Hematopoietic multipotent progenitor cell treated with erythropoietin and hydrocortisone succinate and interleukin-3 and kit ligand, for 15 days (in vitro differentiated cells): ENCODE results near the gene CDHR2.
"Not testable (repeated sequence)": the region's sequence is repeated elsewhere in the genome, so short reads cannot be mapped to it uniquely, and the experiment has no call there.

Experiments used
- DNase-seq: peaks from one replicate; pipeline ENCODE4 v3.0.0-alpha.2; 2015; ENCODE audit warnings: low spot score

CDHR2 gene

GRCh38 chr5:176596689-176597416 lies 47.7 kb downstream of the CDHR2 start:
- peak; percentile 24 for DNase-seq

DNA sequence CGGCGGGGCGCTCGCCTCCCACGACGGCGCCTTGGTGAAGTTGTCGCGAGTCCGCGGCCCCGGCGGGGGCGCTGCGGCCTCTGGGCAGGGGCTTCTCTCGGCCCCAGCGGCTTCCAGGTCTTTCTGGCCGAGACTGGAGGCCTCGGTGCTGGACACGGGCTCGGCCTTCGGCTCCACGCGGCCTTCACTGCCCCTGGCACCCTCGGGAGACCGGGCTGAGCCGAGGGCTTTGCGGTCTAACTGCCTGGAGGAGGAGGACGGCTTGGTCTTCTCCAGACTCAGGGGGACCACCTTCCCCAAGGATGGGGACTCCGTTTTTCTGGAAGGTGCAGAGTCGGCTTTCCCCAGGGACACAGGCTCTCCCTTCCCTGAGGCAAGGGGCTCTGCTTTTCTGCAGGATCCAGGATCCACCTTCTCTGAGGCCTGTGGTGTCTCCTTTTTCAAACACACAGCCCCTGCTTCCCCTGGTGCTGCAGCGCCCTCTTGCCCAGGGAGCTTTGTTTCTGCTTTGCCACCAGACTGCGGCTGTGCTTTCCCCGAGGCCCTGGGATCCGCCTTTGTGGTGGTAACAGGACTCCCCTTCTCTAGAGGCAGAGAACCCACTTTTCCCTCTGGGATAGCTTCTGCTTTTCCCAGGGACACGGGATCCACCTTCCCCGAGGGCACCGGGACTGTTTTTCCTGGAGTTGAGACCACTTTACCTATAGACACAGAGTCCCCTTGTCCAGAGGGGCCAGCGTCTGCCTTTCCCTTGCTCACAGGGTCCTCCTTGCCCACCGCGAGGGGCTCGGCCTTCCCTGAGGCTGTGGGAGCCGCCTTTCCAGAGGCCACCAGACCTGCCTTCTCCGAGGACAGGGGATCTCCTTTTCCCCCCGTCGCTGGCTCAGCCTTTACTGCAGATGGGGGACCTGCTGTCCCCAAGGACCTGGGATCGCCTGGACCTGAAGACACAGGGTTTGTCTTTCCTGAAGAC lies 48.6 kb downstream of the CDHR2 start:
- no peak for DNase-seq

DNA sequence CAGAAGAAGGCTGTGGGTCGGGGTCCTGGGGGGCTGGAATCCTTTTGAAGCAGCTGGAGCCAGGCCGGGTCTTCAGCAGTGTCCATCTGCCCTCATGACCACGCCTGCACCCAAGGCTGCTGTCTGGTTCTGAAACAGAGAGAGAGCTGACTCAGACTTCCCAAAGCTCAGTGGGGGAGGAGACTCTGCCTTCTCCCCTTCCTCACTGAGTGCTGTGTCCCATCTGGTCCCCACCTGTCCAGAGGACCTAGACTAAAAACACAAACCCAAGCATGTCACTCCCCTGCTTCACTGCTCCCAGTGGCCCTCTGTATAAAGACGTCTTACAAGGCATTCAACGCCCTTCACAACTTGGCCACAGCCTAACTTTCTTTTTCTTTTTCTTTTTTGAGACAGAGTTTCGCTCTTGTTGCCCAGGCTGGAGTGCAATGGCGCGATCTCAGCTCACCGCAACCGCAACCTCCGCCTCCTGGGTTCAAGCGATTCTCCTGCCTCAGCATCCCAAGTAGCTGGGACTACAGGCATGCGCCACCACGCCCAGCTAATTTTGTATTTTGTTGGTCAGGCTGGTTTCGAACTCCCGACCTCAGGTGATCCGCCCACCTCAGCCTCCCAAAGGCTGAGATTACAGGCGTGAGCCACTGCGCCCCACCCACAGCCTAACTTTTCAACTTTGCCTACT lies 50.7 kb downstream of the CDHR2 start:
- DNase-seq: not testable (repeated sequence)

- DNase-seq: no peak
Observed at GRCh38 chr5:176601901-176602482, 52.9 kb downstream of the CDHR2 start.

DNA sequence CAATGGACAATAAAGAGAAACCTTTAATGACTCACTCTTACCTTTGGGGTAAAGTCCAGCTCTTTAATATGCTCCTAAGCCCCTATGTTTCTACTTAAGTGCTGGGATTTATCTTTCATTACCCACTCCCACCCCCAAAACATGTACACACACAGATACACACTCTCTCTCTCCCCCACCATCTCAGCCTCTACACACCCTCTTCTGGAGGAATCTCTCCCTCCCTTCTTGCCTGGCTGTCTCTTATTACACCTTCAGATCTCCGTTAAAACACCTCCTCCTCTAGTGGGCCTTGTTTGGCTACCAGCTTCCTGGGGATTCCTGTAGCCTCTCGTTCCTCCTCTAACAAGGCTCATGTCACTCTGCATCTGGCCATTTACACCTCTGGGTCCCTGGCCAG lies 53.9 kb downstream of the CDHR2 start:
- DNase-seq: no peak

DNA sequence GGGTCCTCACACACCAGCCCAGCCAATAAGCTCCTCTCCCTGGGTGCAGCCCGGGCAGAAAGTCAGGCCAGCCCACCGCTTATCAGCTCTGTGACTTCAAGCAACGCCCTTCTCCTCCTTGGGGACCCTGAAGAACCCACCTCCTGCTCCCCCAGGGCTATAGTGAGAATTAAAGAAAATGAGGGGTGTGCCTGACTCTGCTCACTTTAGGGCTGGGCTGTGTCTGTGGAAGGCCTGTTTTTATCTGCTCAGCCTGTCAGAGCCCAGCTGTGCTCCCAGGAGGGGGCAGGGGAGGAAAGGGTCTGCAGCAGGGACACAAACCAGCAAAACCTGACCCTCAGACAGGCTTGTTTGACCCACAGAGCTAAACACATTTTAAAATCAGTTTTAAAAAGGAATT lies 56.9 kb downstream of the CDHR2 start:
- DNase-seq: no peak

GRCh38 chr5:176606875-176607274 lies 57.7 kb downstream of the CDHR2 start:
- DNase-seq: no peak

DNA sequence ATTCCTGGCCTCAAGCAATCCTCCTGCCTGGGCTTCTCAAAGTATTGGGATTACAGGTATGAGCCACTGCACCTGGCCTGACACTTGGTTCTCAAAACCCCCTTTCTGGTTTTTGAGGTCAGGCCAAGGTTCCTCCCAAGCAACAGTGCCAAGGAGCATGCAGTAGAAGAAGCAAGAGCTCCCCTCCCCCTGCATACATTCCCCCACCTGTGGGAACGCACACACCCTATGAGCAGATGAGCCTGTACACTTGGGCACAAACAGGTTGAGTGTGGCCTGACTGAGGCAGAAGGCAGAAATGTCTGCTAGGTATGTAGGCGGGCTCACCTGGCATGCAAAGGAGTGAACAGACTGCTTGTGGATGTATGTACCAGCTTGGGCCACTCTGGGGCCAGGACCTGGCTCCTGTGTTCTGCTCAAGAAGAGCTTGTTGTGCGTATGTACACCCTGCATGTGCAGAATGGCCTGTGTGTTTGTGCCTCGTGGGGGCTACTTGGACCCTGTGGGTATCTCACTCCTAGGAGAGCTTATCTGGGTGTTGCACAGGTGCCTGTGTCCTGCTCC lies 59.1 kb downstream of the CDHR2 start:
- DNase-seq: no peak

DNA sequence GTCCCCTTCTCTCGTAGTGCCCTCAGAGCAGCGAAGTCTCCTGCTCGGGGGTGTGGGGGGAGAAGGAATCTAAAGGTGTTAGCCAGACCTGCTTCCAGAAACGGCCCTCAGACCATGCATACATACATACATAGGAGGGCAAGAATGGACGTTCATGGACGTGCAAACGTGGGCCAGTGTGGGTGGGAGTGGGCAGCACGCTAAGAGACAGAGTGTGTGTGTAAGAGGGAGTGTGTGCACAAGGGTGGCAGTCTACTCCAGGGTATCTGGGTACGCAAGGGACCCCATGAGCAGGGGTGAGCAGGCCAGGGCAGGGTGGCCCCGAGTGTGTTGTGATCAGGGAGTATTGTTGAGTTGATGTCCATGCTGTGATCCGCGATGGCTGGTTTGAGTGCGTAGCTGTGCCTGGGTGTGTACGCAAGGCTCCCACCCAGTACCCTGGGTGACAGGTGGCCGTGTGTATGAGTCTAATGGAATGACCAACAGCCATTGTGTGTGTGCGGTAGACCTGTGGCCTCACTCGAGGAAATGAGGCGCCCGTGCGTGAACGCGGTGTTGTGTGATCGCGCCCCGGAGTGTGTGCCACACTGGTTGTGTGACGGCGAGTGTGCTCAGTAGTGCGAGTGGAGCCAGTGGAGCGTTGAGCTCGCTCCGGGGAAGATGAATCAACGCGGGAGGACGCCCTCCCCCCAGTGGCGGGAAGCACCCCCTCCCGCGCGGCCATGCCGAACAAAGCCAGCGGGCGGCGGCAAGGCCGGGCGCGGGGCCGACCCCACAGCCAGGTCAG lies 60.0 kb downstream of the CDHR2 start:
- DNase-seq: no peak

GRCh38 chr5:176609724-176610434 lies 60.7 kb downstream of the CDHR2 start, which contains the start of gene GPRIN1:
TSS of gene GPRIN1 (minus strand) at chr5:176610156. CDS start at chr5:176599834, 10,322 bp downstream.
- peak; percentile 60 for DNase-seq

DNA sequence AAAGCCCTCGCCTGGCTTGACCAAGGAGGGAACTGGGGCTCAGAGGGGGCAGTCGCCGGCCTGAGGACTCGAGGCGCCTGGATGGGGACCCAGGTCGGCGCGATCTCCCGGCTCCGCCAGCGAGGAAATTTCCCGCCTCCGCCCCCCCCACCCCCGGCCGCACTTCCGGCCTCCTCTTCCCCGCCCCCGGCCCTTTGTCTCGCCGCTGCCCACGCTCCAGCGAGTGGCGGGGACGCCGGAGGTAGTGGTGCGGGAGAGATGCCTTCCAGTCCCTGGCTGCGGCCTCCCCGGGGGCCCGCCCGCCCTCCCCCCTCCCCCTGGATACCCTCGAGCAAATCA lies 61.3 kb downstream of the CDHR2 start:
- DNase-seq: no peak

DNA sequence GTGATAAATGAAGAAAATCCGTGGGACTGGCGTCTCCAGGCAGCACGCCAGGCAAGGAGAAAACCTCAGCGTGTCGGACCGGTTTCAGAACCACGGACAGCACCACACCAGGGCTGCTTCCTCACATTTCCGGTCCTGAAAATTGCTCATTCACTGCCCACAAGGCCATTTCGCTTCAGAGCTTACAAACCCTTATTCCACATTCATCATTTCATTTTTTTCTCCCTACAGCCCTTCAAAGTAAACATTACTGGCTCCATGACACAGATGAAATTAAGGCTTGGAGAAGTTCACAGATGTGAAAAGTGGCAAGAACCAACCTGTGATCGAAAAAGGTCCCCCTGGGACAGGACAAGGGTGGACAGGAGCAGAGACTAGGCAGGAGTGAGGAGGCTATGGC lies 62.3 kb downstream of the CDHR2 start:
- DNase-seq: peak; percentile 52

GRCh38 chr5:176612008-176612407 lies 62.9 kb downstream of the CDHR2 start:
- DNase-seq: no peak

DNA sequence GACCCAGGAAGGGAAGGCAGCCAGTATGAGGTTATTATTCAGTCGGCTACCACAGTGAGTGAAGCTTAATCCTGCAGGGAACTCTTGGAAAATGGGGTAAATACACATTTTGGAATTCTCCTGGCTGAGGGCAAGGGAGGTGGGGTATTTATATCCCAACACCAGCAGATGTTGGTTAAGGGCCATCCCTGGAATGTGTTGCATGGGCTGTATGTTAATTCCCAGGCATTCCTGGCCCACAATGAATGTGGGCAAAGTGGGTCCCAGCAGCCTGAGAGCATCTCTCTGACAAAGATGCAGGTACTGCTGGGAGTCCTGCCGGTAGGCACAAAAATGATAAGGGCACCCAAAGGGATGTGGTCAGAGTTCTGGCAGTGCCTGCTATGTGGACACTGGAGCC lies 63.7 kb downstream of the CDHR2 start:
- no peak for DNase-seq

DNA sequence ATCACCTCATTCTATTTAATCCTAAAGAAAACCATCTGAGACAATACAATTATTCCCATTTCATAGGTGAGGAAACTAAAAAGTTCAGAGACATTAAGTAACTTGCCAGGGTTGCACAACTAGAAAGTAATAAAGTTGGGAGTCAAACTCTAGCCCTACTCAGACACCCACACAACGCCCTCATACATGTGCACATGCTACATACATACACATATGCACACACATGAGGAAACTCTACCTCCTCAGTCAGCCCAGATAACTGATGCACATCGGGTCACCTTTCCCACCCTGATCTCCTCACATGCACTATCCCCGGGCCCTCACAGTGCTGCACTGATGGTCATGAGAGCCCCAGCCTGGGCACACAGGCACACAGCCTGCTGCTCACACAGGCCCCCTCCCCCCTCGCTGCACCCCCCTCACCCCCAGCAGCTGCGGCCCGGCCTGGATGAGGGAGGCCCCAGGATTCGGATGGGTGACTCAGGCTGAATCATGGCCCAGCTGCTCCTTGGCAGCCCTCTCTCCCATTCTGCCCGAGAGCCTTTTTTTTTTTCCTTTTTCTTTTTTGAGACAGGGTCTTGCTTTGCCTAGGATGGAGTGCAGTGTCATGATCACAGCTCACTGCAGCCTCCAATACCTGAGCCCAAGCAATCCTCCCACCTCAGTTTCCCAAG lies 65.8 kb downstream of the CDHR2 start:
- DNase-seq: no peak

DNA sequence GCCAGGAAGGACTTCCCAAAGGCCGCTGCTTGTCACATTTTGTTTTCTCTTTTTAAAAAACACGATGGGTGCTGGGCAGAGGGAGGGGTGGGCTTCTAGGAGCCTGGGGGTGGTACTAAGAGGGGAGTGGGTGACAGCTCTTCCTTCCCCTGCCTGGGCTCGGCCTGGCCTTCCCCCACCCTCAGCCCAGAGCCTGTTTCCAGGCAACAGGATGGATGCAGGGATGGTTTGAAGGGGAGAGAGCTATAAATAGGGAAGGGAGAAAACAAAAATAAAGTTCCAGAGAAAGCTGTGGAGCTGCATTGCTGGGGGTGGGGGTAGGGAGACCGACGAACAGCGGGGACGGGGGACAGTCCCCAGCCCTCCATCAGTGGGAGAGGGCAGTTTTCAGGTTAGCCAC lies 67.4 kb downstream of the CDHR2 start:
- DNase-seq: no peak

GRCh38 chr5:176618783-176619182 lies 69.6 kb downstream of the CDHR2 start:
- DNase-seq: no peak

GRCh38 chr5:176619203-176619568 lies 70.0 kb downstream of the CDHR2 start:
- DNase-seq: peak; percentile 83

DNA sequence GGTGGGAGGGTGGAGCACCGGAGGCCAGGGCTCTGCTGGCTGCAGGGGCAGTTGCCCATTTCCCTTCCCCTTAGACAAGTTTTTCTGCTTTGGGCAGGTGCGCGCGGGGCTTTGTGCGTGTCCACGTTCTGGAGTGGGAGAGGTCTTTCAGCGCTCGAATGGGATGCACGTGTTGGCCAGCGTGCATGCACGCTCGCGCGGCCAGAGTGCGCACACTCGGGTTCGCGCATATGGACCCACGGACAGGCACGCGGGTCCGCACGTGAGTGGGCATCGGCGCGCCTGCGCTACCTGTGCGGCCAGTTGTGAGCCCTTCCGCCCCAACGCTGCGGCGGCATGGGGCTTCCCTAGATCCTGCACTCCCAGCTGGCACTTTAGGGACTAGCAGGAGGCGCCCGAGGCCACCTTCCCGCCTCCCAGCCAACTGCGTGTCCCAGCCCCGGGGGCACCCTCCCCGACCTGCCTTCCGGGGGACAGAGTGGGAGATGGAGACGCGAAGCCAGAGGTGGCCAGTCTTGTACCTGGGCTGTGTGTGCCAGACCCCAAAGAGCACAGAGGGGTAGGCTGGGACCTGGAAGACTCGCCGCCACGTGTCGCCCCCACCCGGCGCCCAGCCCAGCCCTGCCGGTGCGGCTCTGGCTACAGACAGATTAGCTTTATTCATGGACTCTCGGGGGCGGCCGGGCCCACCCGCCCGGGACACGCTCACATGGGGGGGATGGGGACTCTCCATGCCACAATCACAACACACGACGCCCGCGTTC lies 70.6 kb downstream of the CDHR2 start:
- DNase-seq: no peak
